GM23248 (cell line): ENCODE results near the gene FAM162B.

Experiments
- EZH2 ChIP-seq: fragments of 200-600 bp; sonication (generic); IDR thresholded peaks from 2 replicates; pipeline ENCODE4 v1.6.1; 2018; ENCODE audit warnings: antibody characterized with exemption, mild to moderate bottlenecking; ENCODE audit not compliant: insufficient read depth, poor library complexity, severe bottlenecking
- EZH2phosphoT487 ChIP-seq: fragments of 200-600 bp; sonication (generic); IDR thresholded peaks from 2 replicates; pipeline ENCODE4 v1.6.1; 2018; ENCODE audit warnings: antibody characterized with exemption, moderate library complexity, mild to moderate bottlenecking, low read depth; ENCODE audit not compliant: insufficient read depth

DNA sequence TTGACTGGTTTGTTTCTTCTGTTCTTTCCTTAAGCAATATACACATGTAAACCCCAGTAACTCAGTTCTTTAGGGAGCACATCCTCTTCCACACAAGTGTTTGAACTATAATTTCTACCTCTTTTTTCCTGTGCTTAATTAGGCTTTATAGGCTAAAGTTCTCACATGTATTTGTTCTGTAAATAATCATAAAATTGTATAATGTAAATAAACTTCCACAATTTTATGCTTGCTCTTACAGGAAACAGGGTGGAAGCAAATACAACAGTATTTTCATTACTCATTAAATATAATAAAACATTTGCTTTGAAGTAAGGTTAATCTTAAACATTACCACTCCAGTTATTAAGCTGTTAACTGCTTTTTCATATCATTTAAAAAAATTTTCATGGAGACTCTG, 36.5 kb upstream of the FAM162B start:
- TF ChIP-seq EZH2phosphoT487 (no peak), EZH2 (no peak)
